Measurements from ENCODE around the gene THSD8. TPM values are rescaled to one million over a fixed set of nuclear protein-coding genes. Genes with fewer than 3 reads are reported as not detected.

Gene THSD8
- total and polyA plus RNA-seq, 2 donors (not counting 1 experiment from before 2014, with no cell fraction given) = not detected

DNA sequence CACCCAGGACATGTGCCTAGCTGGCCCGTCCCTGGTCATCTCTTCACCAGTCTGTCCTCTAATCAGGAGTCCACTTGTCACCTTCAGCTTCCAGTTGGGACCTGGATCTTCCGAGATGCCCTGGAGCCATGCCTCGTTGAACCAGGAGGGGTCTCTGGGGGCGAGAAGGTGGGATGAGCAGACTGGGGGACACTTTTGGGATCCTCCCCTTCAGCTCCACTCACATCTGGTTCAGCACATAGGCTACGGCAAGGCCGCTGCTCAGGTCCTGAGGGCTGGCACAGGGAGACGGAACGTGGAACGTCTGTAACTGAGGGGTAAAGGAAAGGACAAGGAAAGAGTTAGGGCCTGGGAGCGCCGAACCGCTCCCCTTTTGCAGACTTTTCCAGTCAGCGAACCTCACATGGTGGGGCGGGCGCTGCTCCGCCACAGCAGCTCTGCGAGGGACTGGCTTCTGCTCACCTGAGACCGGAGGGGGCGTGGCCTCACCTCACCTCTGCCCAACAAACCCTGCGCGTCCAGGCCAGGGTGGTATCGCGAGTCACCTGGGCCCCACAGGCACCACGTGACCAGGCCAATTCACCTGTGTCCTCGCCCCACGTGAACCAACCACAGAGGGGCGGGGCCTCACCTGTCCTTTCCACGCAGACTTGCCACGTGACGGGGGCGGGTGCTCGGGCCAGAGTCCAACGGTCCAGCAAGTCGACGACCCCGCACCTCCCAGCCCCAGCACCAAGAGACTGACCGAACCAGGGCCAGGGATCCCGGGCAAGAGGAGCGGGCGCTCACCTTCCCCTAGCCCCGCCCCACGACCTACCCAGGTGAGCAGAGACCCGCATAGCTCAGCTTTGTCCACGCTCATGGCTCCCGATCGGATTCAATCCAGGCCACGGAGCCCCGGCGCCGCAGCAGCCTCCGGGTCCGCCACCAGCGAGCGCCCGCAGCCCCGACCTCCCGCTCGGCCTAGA is 27.0 kb upstream of the THSD8 start, which contains the start of gene HOOK2:
Gene HOOK2 (minus strand): TSS at position 965 of the 968 bp plus-strand sequence. CDS start 103 bp downstream, at position 862.
- Histone ChIP-seq H4K20me1 (ENCODE audit: control insufficient read depth, insufficient read depth, low read length, poor library complexity, severe bottlenecking) (no peaks in the 10 kb centered on the region), H3K9me3 (ENCODE audit: control extremely low read depth in 1 of 3, control insufficient read depth in 2 of 3, insufficient read depth in 1 of 3, low read length in 2 of 3) (no peaks in the 10 kb centered on the region), H3K4me1 (ENCODE audit: control insufficient read depth in 2 of 2, insufficient read depth in 2 of 2, low read length in 2 of 2) (peaks cover 19 to 36% of the 10 kb centered on the region in 2 donors), H3K4me3 (ENCODE audit: control extremely low read depth in 1 of 5, extremely low read depth in 1 of 5, insufficient read depth in 1 of 5, low read depth in 2 of 5, low read length in 4 of 5) (peak within 1 kb of the TSS; percentile 44 to 79 (median 68)), H3K36me3 (replicated peaks in 1 of 2; ENCODE audit: control extremely low read depth in 1 of 2, control insufficient read depth in 1 of 2, extremely low read depth in 1 of 2, insufficient read depth in 2 of 2, low read length in 1 of 2) (no peaks in the 10 kb centered on the region), H3K27ac (ENCODE audit: low read length in 2 of 2) (peak within 1 kb of the TSS; percentile 48 to 58), H3K27me3 (replicated peaks in 1 of 4; ENCODE audit: control extremely low read depth in 1 of 4, control insufficient read depth in 3 of 4, insufficient read depth in 4 of 4, low read length in 3 of 4) (no peaks in the 10 kb centered on the region), H3K79me2 (ENCODE audit: control insufficient read depth, insufficient read depth, low read length) (peaks cover 2% of the 10 kb centered on the region), H3K9ac (ENCODE audit: low read length) (peak within 1 kb of the TSS; percentile 83), H2AFZ (ENCODE audit: insufficient read depth, low read depth, low read length, poor library complexity, severe bottlenecking) (peak within 1 kb of the TSS; percentile 88), H3K4me2 (replicated peaks; ENCODE audit: low read depth, low read length, poor library complexity, severe bottlenecking) (peak within 1 kb of the TSS; percentile 99)
- TF ChIP-seq, protein P1, sequence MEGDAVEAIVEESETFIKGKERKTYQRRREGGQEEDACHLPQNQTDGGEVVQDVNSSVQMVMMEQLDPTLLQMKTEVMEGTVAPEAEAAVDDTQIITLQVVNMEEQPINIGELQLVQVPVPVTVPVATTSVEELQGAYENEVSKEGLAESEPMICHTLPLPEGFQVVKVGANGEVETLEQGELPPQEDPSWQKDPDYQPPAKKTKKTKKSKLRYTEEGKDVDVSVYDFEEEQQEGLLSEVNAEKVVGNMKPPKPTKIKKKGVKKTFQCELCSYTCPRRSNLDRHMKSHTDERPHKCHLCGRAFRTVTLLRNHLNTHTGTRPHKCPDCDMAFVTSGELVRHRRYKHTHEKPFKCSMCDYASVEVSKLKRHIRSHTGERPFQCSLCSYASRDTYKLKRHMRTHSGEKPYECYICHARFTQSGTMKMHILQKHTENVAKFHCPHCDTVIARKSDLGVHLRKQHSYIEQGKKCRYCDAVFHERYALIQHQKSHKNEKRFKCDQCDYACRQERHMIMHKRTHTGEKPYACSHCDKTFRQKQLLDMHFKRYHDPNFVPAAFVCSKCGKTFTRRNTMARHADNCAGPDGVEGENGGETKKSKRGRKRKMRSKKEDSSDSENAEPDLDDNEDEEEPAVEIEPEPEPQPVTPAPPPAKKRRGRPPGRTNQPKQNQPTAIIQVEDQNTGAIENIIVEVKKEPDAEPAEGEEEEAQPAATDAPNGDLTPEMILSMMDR (IDR thresholded peaks at IDR 0.05) = no peak
- TF ChIP-seq EZH2 (IDR thresholded peaks at IDR 0.05; ENCODE audit: borderline replicate concordance, insufficient read depth, low read depth, low read length, poor library complexity, severe bottlenecking) = no peak
- no peak for DNase-seq
- ATAC-seq (ENCODE audit: low read depth) = no peak
- Mint-ChIP-seq H3K4me3 (peak within 1 kb of the TSS; percentile 86), H3K9me3 (ENCODE audit: insufficient read depth) (no peaks in the 10 kb centered on the region), H3K27me3 (no peaks in the 10 kb centered on the region), H3K4me1 (peaks cover 36% of the 10 kb centered on the region), H3K27ac (peak within 1 kb of the TSS; percentile 63)
- ChIA-PET POLR2A (interaction anchor here (0.6 to 6.9 kb wide), 4 partner anchors 19 to 1020 kb away, joined by 3 to 233 read pairs (median 4); partner anchors contain the start of genes JUNB and ZSWIM4), CTCF (interaction anchor here (3.4 to 27.9 kb wide), 4 partner anchors 8 to 73 kb away, joined by 22 to 1147 read pairs (median 50); partner anchors contain the start of genes JUNB, PRDX2, RNASEH2A and THSD8)
- 22% methylated on average over 52 of the region's 58 CpGs for WGBS (ENCODE audit: insufficient coverage)
- intact Hi-C loops (cut with micrococcal nuclease) = loop anchor here (1.0 to 2.0 kb wide), 2 partner anchors 38 to 52 kb away; partner anchors contain the start of genes GET3 and TNPO2
